Tibial nerve (tissue), 4 donors: ENCODE data around the gene ART1. TPM values are rescaled to one million over a fixed set of nuclear protein-coding genes. Genes with fewer than 3 reads are reported as not detected.

ENCODE experiments used
- DNase-seq, 2 donors: peaks; one replicate each; pipeline ENCODE4 v3.0.0-alpha.2; 2019; ENCODE audit warnings: low spot score in 2 of 2
- H3K27ac ChIP-seq, 4 donors: fragments of 200-600 bp; sonication (generic) in 3 of 4; one replicate each; pipeline ENCODE4 v1.5.1; 2017 to 2019; ENCODE audit warnings: mild to moderate bottlenecking in 1 of 4
- H3K27me3 ChIP-seq, 2 donors: fragments of 200-600 bp; sonication (generic) in 1 of 2; one replicate each; pipeline versions ENCODE4 v1.5.1 to v1.6.0; 2017 to 2019
- H3K36me3 ChIP-seq, 3 donors: fragments of 200-600 bp; sonication (generic); one replicate each; pipeline ENCODE4 v1.5.1; 2018 to 2019
- H3K4me1 ChIP-seq, 4 donors: fragments of 200-600 bp; sonication (generic) in 3 of 4; one replicate each; pipeline ENCODE4 v1.5.1; 2017 to 2019
- H3K4me3 ChIP-seq, 4 donors: fragments of 200-600 bp; sonication (generic) in 3 of 4; one replicate each; pipeline ENCODE4 v1.5.1; 2017 to 2019; ENCODE audit warnings: mild to moderate bottlenecking in 1 of 4, moderate library complexity in 1 of 4
- H3K9me3 ChIP-seq, 4 donors: fragments of 200-600 bp; sonication (generic) in 3 of 4; one replicate each; pipeline ENCODE4 v1.5.1; 2017 to 2019
- EP300 ChIP-seq, 2 donors: sonication (generic); formaldehyde crosslinking; IDR thresholded peaks; one replicate each; pipeline ENCODE4 v1.6.1; 2017; ENCODE audit warnings: antibody characterized with exemption in 2 of 2, mild to moderate bottlenecking in 1 of 2
- POLR2A ChIP-seq, 2 donors: fragments of 450-650 bp; IDR thresholded peaks; one replicate each; pipeline ENCODE4 v1.6.1; 2017; ENCODE audit warnings: antibody characterized with exemption in 2 of 2, mild to moderate bottlenecking in 2 of 2, moderate library complexity in 2 of 2
- WGBS, 2 donors: methylation state at CpG; one replicate each; pipeline ENCODE4 v1.1.5; 2018; 5-methylcytosine and 5-hydroxymethylcytosine counted together
- total RNA-seq, 4 donors: library from RNA; depleted of rRNA; stranded (reverse); fragments of >200 nt; gene quantifications; one replicate each; pipeline ENCODE4 v1.1.0, GENCODE V29; 2016
- TF ChIP-seq, protein P1 (sequence below), 5 experiments: fragments of 200-600 bp in 3 of 5; fragments of 450-650 bp in 2 of 5; sonication (generic) in 3 of 5; IDR thresholded peaks; one replicate each; pipeline ENCODE4 v1.5.1; 2016 to 2019; ENCODE audit warnings: antibody characterized with exemption in 5 of 5, mild to moderate bottlenecking in 3 of 5, moderate library complexity in 2 of 5

ART1 gene
- total RNA-seq, 4 donors from 2014 or later: 2.4 to 2.8 TPM; not detected in 2

- no peaks in the 10 kb centered on the region for H3K9me3 ChIP-seq
- no peak overlapping the region for H3K4me3 ChIP-seq
- no peaks in the 10 kb centered on the region for H3K36me3 ChIP-seq
- WGBS, 2 donors: 92 to 93% methylated on average over 15 of the region's 15 CpGs
- no peak overlapping the region for H3K27ac ChIP-seq
- no peaks in the 10 kb centered on the region for H3K4me1 ChIP-seq
- TF ChIP-seq POLR2A (IDR thresholded peaks at IDR 0.05) (no peak), EP300 (IDR thresholded peaks at IDR 0.05) (no peak)
- TF ChIP-seq, protein P1, sequence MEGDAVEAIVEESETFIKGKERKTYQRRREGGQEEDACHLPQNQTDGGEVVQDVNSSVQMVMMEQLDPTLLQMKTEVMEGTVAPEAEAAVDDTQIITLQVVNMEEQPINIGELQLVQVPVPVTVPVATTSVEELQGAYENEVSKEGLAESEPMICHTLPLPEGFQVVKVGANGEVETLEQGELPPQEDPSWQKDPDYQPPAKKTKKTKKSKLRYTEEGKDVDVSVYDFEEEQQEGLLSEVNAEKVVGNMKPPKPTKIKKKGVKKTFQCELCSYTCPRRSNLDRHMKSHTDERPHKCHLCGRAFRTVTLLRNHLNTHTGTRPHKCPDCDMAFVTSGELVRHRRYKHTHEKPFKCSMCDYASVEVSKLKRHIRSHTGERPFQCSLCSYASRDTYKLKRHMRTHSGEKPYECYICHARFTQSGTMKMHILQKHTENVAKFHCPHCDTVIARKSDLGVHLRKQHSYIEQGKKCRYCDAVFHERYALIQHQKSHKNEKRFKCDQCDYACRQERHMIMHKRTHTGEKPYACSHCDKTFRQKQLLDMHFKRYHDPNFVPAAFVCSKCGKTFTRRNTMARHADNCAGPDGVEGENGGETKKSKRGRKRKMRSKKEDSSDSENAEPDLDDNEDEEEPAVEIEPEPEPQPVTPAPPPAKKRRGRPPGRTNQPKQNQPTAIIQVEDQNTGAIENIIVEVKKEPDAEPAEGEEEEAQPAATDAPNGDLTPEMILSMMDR (IDR thresholded peaks at IDR 0.05): no peak
- no peak for DNase-seq
- H3K27me3 ChIP-seq: no peaks in the 10 kb centered on the region
These were observed 9.1 kb upstream of the ART1 start for GRCh38 chr11:3635641-3636375.

GRCh38 chr11:3637201-3637600 lies 7.7 kb upstream of the ART1 start:
- DNase-seq: no peak
- H3K4me3 ChIP-seq: no peak overlapping the region
- H3K27me3 ChIP-seq: peaks cover 0 to 9% of the 10 kb centered on the region in 2 donors
- no peaks in the 10 kb centered on the region for H3K36me3 ChIP-seq
- H3K9me3 ChIP-seq: no peaks in the 10 kb centered on the region
- H3K4me1 ChIP-seq: peaks cover 0 to 7% (median 4%) of the 10 kb centered on the region in 4 donors
- WGBS, 2 donors: 73 to 84% methylated on average over 12 to 13 of the region's 13 CpGs
- TF ChIP-seq, protein P1 (IDR thresholded peaks at IDR 0.05): no peak
- TF ChIP-seq POLR2A (IDR thresholded peaks at IDR 0.05): no peak
- no peak overlapping the region for H3K27ac ChIP-seq

DNA sequence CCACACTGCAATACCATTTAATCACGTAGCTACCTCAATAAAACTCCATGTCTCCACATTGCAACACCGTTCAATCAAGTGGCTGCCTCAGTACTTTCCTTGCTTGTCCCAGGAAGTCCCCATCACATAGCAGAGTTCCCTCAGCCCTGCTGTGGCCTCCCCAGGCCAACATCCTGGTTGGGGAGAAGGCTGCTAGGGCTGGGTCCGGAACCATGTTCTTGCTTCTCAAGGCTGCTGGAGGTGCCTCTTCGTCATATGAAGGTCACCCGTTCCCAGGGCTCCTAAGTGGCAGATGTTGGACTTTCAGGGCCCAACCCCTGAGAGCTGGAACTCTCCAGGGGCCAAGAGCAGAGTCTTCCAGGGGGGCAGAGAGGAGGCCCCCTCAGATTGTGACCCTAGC lies 6.4 kb upstream of the ART1 start:
- no peak for TF ChIP-seq EP300 (IDR thresholded peaks at IDR 0.05)
- TF ChIP-seq, protein P1 (IDR thresholded peaks at IDR 0.05): no peak
- TF ChIP-seq POLR2A (IDR thresholded peaks at IDR 0.05): no peak
- WGBS, 2 donors: 93 to 95% methylated on average over 5 of the region's 5 CpGs
- DNase-seq: no peak
- Histone ChIP-seq H3K27ac (no peak overlapping the region), H3K4me3 (no peak overlapping the region), H3K9me3 (no peaks in the 10 kb centered on the region), H3K27me3 (peaks cover 0 to 21% of the 10 kb centered on the region in 2 donors), H3K4me1 (peaks cover 0 to 20% (median 8%) of the 10 kb centered on the region in 4 donors), H3K36me3 (no peaks in the 10 kb centered on the region)

DNA sequence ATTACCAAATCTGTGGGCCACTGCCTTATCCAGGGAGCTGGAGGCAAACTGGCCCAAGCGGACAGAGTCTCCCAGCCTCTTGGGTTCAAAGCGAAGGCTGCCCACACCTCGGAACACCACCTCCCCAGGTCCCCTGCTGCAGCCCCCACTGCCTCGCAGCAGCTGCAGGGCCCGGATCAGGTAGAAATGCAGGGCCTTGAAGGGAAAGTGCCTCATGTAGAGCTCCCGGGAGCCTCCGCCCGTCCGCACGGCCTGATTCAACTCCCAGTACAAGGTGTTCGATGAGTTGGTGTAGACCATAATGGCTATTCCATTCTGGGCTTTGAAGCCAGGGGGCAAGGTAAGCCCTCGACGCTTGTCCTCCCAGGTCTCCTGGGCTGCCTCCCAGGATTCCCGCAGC lies 5.1 kb upstream of the ART1 start:
- Histone ChIP-seq H3K36me3 (no peaks in the 10 kb centered on the region), H3K27ac (no peak overlapping the region), H3K27me3 (peaks cover 0 to 30% of the 10 kb centered on the region in 2 donors), H3K9me3 (no peaks in the 10 kb centered on the region), H3K4me1 (peaks cover 0 to 21% (median 8%) of the 10 kb centered on the region in 4 donors), H3K4me3 (no peak overlapping the region)
- 92% methylated on average over 11 to 14 of the region's 14 CpGs for WGBS, 2 donors
- DNase-seq: no peak
- TF ChIP-seq POLR2A (IDR thresholded peaks at IDR 0.05) (no peak), EP300 (IDR thresholded peaks at IDR 0.05) (no peak)
- TF ChIP-seq, protein P1 (IDR thresholded peaks at IDR 0.05): no peak

- DNase-seq: no peak
- H3K9me3 ChIP-seq: no peaks in the 10 kb centered on the region
- H3K27me3 ChIP-seq: peaks cover 0 to 39% of the 10 kb centered on the region in 2 donors
- no peak overlapping the region for H3K4me3 ChIP-seq
- TF ChIP-seq, protein P1 (IDR thresholded peaks at IDR 0.05): no peak
- TF ChIP-seq EP300 (IDR thresholded peaks at IDR 0.05): no peak
- TF ChIP-seq POLR2A (IDR thresholded peaks at IDR 0.05): no peak
- peaks cover 0 to 21% (median 8%) of the 10 kb centered on the region in 4 donors for H3K4me1 ChIP-seq
- WGBS, 2 donors: 44 to 58% methylated on average over 8 of the region's 8 CpGs
- no peak overlapping the region for H3K27ac ChIP-seq
- no peaks in the 10 kb centered on the region for H3K36me3 ChIP-seq
These were observed 3.7 kb upstream of the ART1 start for GRCh38 chr11:3641191-3641590.
